ENCODE measurements around the gene CENPP.

Gene CENPP

GRCh38 chr9:92626484-92626883 is 300.7 kb downstream of the CENPP start:
- FAIRE-seq = no peak
- TF ChIP-seq SPI1 (IDR thresholded peaks at IDR 0.05; ENCODE audit: low read depth, low read length) = no peak
- no peak for TF ChIP-seq PAX5 (IDR thresholded peaks at IDR 0.05; ENCODE audit: insufficient read depth, low read length, severe bottlenecking)
- no peak for TF ChIP-seq POLR2A (IDR thresholded peaks at IDR 0.05; ENCODE audit: low read depth, low read length)
- TF ChIP-seq POLR2AphosphoS5 (IDR thresholded peaks at IDR 0.05; ENCODE audit: low read depth, low read length) = no peak
- no peak for TF ChIP-seq POU2F2 (IDR thresholded peaks at IDR 0.05; ENCODE audit: low read depth, low read length)
- TF ChIP-seq TAF1 (IDR thresholded peaks at IDR 0.05; ENCODE audit: low read depth, low read length) = no peak
- DNase-seq (ENCODE audit: insufficient read length, low spot score) = no peak

- TF ChIP-seq POU2F2 (IDR thresholded peaks at IDR 0.05; ENCODE audit: low read depth, low read length) = no peak
- TF ChIP-seq PAX5 (IDR thresholded peaks at IDR 0.05; ENCODE audit: insufficient read depth, low read length, severe bottlenecking) = no peak
- no peak for TF ChIP-seq POLR2AphosphoS5 (IDR thresholded peaks at IDR 0.05; ENCODE audit: low read depth, low read length)
- no peak for TF ChIP-seq POLR2A (IDR thresholded peaks at IDR 0.05; ENCODE audit: low read depth, low read length)
- TF ChIP-seq SPI1 (IDR thresholded peaks at IDR 0.05; ENCODE audit: low read depth, low read length) = no peak
- DNase-seq (ENCODE audit: insufficient read length, low spot score) = no peak
- no peak for FAIRE-seq
Measured at GRCh38 chr9:92627651-92628050, 301.9 kb downstream of the CENPP start.

GRCh38 chr9:92631452-92632343 is 305.9 kb downstream of the CENPP start:
- DNase-seq (ENCODE audit: insufficient read length, low spot score) (no peak), FAIRE-seq (peak; percentile 20)
- TF ChIP-seq POU2F2 (IDR thresholded peaks at IDR 0.05; ENCODE audit: low read depth, low read length) = 0 out of 2 replicates have a peak, but pooled peaks have one; percentile 49
- no peak for TF ChIP-seq SPI1 (IDR thresholded peaks at IDR 0.05; ENCODE audit: low read depth, low read length)

- no peak for DNase-seq (ENCODE audit: insufficient read length, low spot score)
- TF ChIP-seq POLR2AphosphoS5 (IDR thresholded peaks at IDR 0.05; ENCODE audit: low read depth, low read length) (no peak), PAX5 (IDR thresholded peaks at IDR 0.05; ENCODE audit: insufficient read depth, low read length, severe bottlenecking) (no peak), POLR2A (IDR thresholded peaks at IDR 0.05; ENCODE audit: low read depth, low read length) (no peak), TAF1 (IDR thresholded peaks at IDR 0.05; ENCODE audit: low read depth, low read length) (no peak), SPI1 (IDR thresholded peaks at IDR 0.05; ENCODE audit: low read depth, low read length) (no peak), POU2F2 (IDR thresholded peaks at IDR 0.05; ENCODE audit: low read depth, low read length) (no peak)
- no peak for FAIRE-seq
Measured at GRCh38 chr9:92632641-92633040, 306.9 kb downstream of the CENPP start.

GRCh38 chr9:92633614-92634278 is 308.0 kb downstream of the CENPP start:
- no peak for DNase-seq (ENCODE audit: insufficient read length, low spot score)
- TF ChIP-seq SPI1 (IDR thresholded peaks at IDR 0.05; ENCODE audit: low read depth, low read length) (no peak), POU2F2 (IDR thresholded peaks at IDR 0.05; ENCODE audit: low read depth, low read length) (no peak), PAX5 (IDR thresholded peaks at IDR 0.05; ENCODE audit: insufficient read depth, low read length, severe bottlenecking) (no peak), POLR2AphosphoS5 (IDR thresholded peaks at IDR 0.05; ENCODE audit: low read depth, low read length) (no peak), TAF1 (IDR thresholded peaks at IDR 0.05; ENCODE audit: low read depth, low read length) (no peak), POLR2A (IDR thresholded peaks at IDR 0.05; ENCODE audit: low read depth, low read length) (no peak)
- FAIRE-seq = no peak

- TF ChIP-seq POU2F2 (IDR thresholded peaks at IDR 0.05; ENCODE audit: low read depth, low read length) (no peak), TAF1 (IDR thresholded peaks at IDR 0.05; ENCODE audit: low read depth, low read length) (no peak), SPI1 (IDR thresholded peaks at IDR 0.05; ENCODE audit: low read depth, low read length) (no peak), POLR2AphosphoS5 (IDR thresholded peaks at IDR 0.05; ENCODE audit: low read depth, low read length) (no peak), POLR2A (IDR thresholded peaks at IDR 0.05; ENCODE audit: low read depth, low read length) (no peak), PAX5 (IDR thresholded peaks at IDR 0.05; ENCODE audit: insufficient read depth, low read length, severe bottlenecking) (no peak)
- DNase-seq (ENCODE audit: insufficient read length, low spot score) = peak; percentile 85
- peak; percentile 96 for FAIRE-seq
Measured at GRCh38 chr9:92634712-92635605, 309.2 kb downstream of the CENPP start.

GRCh38 chr9:92635760-92636159 is 310.0 kb downstream of the CENPP start:
- FAIRE-seq = no peak
- DNase-seq (ENCODE audit: insufficient read length, low spot score) = no peak
- no peak for TF ChIP-seq POLR2A (IDR thresholded peaks at IDR 0.05; ENCODE audit: low read depth, low read length)
- no peak for TF ChIP-seq POLR2AphosphoS5 (IDR thresholded peaks at IDR 0.05; ENCODE audit: low read depth, low read length)
- no peak for TF ChIP-seq POU2F2 (IDR thresholded peaks at IDR 0.05; ENCODE audit: low read depth, low read length)
- TF ChIP-seq PAX5 (IDR thresholded peaks at IDR 0.05; ENCODE audit: insufficient read depth, low read length, severe bottlenecking) = no peak
- no peak for TF ChIP-seq TAF1 (IDR thresholded peaks at IDR 0.05; ENCODE audit: low read depth, low read length)
- no peak for TF ChIP-seq SPI1 (IDR thresholded peaks at IDR 0.05; ENCODE audit: low read depth, low read length)

- TF ChIP-seq POU2F2 (IDR thresholded peaks at IDR 0.05; ENCODE audit: low read depth, low read length) = no peak
- TF ChIP-seq POLR2A (IDR thresholded peaks at IDR 0.05; ENCODE audit: low read depth, low read length) = no peak
- no peak for TF ChIP-seq TAF1 (IDR thresholded peaks at IDR 0.05; ENCODE audit: low read depth, low read length)
- no peak for TF ChIP-seq SPI1 (IDR thresholded peaks at IDR 0.05; ENCODE audit: low read depth, low read length)
- no peak for TF ChIP-seq PAX5 (IDR thresholded peaks at IDR 0.05; ENCODE audit: insufficient read depth, low read length, severe bottlenecking)
- no peak for TF ChIP-seq POLR2AphosphoS5 (IDR thresholded peaks at IDR 0.05; ENCODE audit: low read depth, low read length)
- DNase-seq (ENCODE audit: insufficient read length, low spot score) (no peak), FAIRE-seq (no peak)
Measured at GRCh38 chr9:92636627-92637026, 310.9 kb downstream of the CENPP start.

GRCh38 chr9:92637326-92637725 is 311.6 kb downstream of the CENPP start:
- FAIRE-seq (no peak), DNase-seq (ENCODE audit: insufficient read length, low spot score) (no peak)
- no peak for TF ChIP-seq PAX5 (IDR thresholded peaks at IDR 0.05; ENCODE audit: insufficient read depth, low read length, severe bottlenecking)
- no peak for TF ChIP-seq POLR2AphosphoS5 (IDR thresholded peaks at IDR 0.05; ENCODE audit: low read depth, low read length)
- TF ChIP-seq POLR2A (IDR thresholded peaks at IDR 0.05; ENCODE audit: low read depth, low read length) = no peak
- TF ChIP-seq POU2F2 (IDR thresholded peaks at IDR 0.05; ENCODE audit: low read depth, low read length) = no peak
- no peak for TF ChIP-seq TAF1 (IDR thresholded peaks at IDR 0.05; ENCODE audit: low read depth, low read length)
- TF ChIP-seq SPI1 (IDR thresholded peaks at IDR 0.05; ENCODE audit: low read depth, low read length) = no peak
